ENCODE measurements around the gene DLGAP1.

GRCh38 chr18:3727274-3727673, 727.8 kb downstream of the DLGAP1 start:
- TF ChIP-seq EZH2 (IDR thresholded peaks at IDR 0.05; ENCODE audit: borderline replicate concordance, low read length) (no peak), CTCF (conservative IDR thresholded peaks at IDR 0.05 in 1 of 2, IDR thresholded peaks at IDR 0.05 in 1 of 2; ENCODE audit: extremely low read depth in 1 of 2, insufficient read depth in 1 of 2, low read depth in 1 of 2, low read length in 2 of 2) (no peak)
